Gastrocnemius medialis (tissue), 4 donors: ENCODE results near the gene TESK2.

Source experiments
- POLR2A ChIP-seq, 2 donors: fragments of 450-650 bp; IDR thresholded peaks; one replicate each; pipeline ENCODE4 v1.6.1; 2017; ENCODE audit warnings: antibody characterized with exemption in 2 of 2, mild to moderate bottlenecking in 2 of 2, moderate library complexity in 2 of 2
- TF ChIP-seq, protein P1 (sequence below), 5 experiments: fragments of 450-650 bp in 3 of 5; fragments of 200-600 bp in 2 of 5; sonication (generic) in 2 of 5; IDR thresholded peaks in 4 of 5; conservative IDR thresholded peaks in 1 of 5; 1 replicate in 4 of 5; 2 replicates in 1 of 5; pipeline ENCODE4 v1.5.1; 2016 to 2019; ENCODE audit warnings: antibody characterized with exemption in 5 of 5, mild to moderate bottlenecking in 3 of 5, moderate library complexity in 3 of 5

DNA sequence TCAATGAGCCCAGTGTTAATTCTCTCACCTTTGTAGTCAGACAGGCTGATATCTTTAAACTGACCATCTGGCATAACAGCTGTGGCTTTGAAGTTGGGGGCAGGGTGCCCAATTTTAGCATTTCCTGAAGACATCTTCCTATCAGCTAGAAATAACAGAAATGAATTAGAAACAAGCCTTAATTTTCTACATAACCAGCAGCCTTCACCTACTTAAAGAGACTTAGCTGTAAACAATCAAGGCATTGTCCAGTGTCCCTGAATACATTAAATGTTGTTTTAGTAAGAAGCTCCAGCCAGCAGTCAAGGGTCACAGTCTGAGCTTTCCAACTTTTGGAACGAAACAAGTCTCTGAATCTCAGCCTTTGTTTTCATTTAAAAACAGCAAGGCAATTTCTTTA, 27.9 kb upstream of the TESK2 start:
- no peak for TF ChIP-seq POLR2A (IDR thresholded peaks at IDR 0.05)
- TF ChIP-seq, protein P1, sequence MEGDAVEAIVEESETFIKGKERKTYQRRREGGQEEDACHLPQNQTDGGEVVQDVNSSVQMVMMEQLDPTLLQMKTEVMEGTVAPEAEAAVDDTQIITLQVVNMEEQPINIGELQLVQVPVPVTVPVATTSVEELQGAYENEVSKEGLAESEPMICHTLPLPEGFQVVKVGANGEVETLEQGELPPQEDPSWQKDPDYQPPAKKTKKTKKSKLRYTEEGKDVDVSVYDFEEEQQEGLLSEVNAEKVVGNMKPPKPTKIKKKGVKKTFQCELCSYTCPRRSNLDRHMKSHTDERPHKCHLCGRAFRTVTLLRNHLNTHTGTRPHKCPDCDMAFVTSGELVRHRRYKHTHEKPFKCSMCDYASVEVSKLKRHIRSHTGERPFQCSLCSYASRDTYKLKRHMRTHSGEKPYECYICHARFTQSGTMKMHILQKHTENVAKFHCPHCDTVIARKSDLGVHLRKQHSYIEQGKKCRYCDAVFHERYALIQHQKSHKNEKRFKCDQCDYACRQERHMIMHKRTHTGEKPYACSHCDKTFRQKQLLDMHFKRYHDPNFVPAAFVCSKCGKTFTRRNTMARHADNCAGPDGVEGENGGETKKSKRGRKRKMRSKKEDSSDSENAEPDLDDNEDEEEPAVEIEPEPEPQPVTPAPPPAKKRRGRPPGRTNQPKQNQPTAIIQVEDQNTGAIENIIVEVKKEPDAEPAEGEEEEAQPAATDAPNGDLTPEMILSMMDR (IDR thresholded peaks at IDR 0.05 in 4 of 5, conservative IDR thresholded peaks at IDR 0.05 in 1 of 5) = no peak
